ENCODE data around the gene SLC16A3. TPM values are rescaled to one million over a fixed set of nuclear protein-coding genes. Genes with fewer than 3 reads are reported as not detected.

SLC16A3 gene
- total and polyA plus RNA-seq, 10 of the 15 experiments (the other 5 are each of a cell fraction or from before 2014, with no cell fraction given): 0.10 to 46.5 (median 8.0) TPM

- H3K4me1 ChIP-seq (ENCODE audit: control insufficient read depth, insufficient read depth, low read length): peaks cover 68% of the 10 kb centered on the region
- BruUV-seq (replicated peaks): no TSS peak
- H3K4me2 ChIP-seq (ENCODE audit: control insufficient read depth, insufficient read depth): peak overlapping the region; percentile 30
- H3K9me3 ChIP-seq (replicated peaks; ENCODE audit: control insufficient read depth, insufficient read depth, low read length): no peaks in the 10 kb centered on the region
- peaks cover 40% of the 10 kb centered on the region for H3K79me2 ChIP-seq (ENCODE audit: control insufficient read depth, insufficient read depth, low read length)
- FAIRE-seq (no peak), ATAC-seq (no peak), DNase-seq (ENCODE audit: low read depth, low spot score) (no peak)
- ChIA-PET SMC1A (ENCODE audit: uncharacterized antibody, unreplicated experiment) (interaction anchor here (1.8 kb wide), 1 partner anchor 84 kb away, joined by 6 read pairs; no protein-coding TSS in a partner anchor), RAD21 (ENCODE audit: unreplicated experiment) (interaction anchor here (1.3 to 2.2 kb wide), 2 partner anchors 31 to 64 kb away, joined by 4 to 7 read pairs; no protein-coding TSS in a partner anchor), CTCF (interaction anchor here (0.7 to 2.9 kb wide), 5 partner anchors 34 to 101 kb away, joined by 3 to 15 read pairs (median 9); no protein-coding TSS in a partner anchor), POLR2A (interaction anchor here (1.3 kb wide), 1 partner anchor 60 kb away, joined by 3 read pairs; no protein-coding TSS in a partner anchor)
- H3K27ac ChIP-seq (ENCODE audit: control insufficient read depth, insufficient read depth): no peak overlapping the region
- TF ChIP-seq SREBF1 (IDR thresholded peaks at IDR 0.05; ENCODE audit: low read length) (no peak), ZNF207 (IDR thresholded peaks at IDR 0.05; ENCODE audit: borderline replicate concordance) (no peak), RB1 (IDR thresholded peaks at IDR 0.05; ENCODE audit: borderline replicate concordance) (no peak), CREM (IDR thresholded peaks at IDR 0.05; ENCODE audit: low read depth) (no peak), RUNX3 (IDR thresholded peaks at IDR 0.05; ENCODE audit: low read length) (no peak), ZBTB33 (IDR thresholded peaks at IDR 0.05) (peak; percentile 76), MYB (IDR thresholded peaks at IDR 0.05; ENCODE audit: borderline replicate concordance, low read depth, low read length) (no peak), SIX5 (IDR thresholded peaks at IDR 0.05; ENCODE audit: low read depth, low read length, severe bottlenecking) (no peak), POLR2A (IDR thresholded peaks at IDR 0.05; ENCODE audit: low read depth, low read length) (peak; percentile 29), DPF2 (IDR thresholded peaks at IDR 0.05) (no peak), ZBTB4 (CRISPR knock-in tag; IDR thresholded peaks at IDR 0.05) (no peak)
- TF ChIP-seq, protein P1, sequence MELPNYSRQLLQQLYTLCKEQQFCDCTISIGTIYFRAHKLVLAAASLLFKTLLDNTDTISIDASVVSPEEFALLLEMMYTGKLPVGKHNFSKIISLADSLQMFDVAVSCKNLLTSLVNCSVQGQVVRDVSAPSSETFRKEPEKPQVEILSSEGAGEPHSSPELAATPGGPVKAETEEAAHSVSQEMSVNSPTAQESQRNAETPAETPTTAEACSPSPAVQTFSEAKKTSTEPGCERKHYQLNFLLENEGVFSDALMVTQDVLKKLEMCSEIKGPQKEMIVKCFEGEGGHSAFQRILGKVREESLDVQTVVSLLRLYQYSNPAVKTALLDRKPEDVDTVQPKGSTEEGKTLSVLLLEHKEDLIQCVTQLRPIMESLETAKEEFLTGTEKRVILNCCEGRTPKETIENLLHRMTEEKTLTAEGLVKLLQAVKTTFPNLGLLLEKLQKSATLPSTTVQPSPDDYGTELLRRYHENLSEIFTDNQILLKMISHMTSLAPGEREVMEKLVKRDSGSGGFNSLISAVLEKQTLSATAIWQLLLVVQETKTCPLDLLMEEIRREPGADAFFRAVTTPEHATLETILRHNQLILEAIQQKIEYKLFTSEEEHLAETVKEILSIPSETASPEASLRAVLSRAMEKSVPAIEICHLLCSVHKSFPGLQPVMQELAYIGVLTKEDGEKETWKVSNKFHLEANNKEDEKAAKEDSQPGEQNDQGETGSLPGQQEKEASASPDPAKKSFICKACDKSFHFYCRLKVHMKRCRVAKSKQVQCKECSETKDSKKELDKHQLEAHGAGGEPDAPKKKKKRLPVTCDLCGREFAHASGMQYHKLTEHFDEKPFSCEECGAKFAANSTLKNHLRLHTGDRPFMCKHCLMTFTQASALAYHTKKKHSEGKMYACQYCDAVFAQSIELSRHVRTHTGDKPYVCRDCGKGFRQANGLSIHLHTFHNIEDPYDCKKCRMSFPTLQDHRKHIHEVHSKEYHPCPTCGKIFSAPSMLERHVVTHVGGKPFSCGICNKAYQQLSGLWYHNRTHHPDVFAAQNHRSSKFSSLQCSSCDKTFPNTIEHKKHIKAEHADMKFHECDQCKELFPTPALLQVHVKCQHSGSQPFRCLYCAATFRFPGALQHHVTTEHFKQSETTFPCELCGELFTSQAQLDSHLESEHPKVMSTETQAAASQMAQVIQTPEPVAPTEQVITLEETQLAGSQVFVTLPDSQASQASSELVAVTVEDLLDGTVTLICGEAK (IDR thresholded peaks at IDR 0.05; ENCODE audit: borderline replicate concordance): no peak; the same call in 1 of the 2 replicates
- TF ChIP-seq, protein P2, sequence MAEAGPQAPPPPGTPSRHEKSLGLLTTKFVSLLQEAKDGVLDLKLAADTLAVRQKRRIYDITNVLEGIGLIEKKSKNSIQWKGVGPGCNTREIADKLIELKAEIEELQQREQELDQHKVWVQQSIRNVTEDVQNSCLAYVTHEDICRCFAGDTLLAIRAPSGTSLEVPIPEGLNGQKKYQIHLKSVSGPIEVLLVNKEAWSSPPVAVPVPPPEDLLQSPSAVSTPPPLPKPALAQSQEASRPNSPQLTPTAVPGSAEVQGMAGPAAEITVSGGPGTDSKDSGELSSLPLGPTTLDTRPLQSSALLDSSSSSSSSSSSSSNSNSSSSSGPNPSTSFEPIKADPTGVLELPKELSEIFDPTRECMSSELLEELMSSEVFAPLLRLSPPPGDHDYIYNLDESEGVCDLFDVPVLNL (IDR thresholded peaks at IDR 0.05; ENCODE audit: low read depth, low read length): no peak
- peaks cover 4 to 27% of the 10 kb centered on the region in 2 experiments; a peak in 3 of 4 replicates for H3K36me3 ChIP-seq (ENCODE audit: control insufficient read depth in 2 of 2, insufficient read depth in 2 of 2, low read length in 1 of 2)
- no peak overlapping the region for H2AFZ ChIP-seq (ENCODE audit: control insufficient read depth, low read depth, low read length)
- intact Hi-C loops (cut with micrococcal nuclease; ENCODE audit: unreplicated experiment): no loop called here
- peaks cover 3% of the 10 kb centered on the region; the same call in 1 of the 2 replicates for H4K20me1 ChIP-seq (ENCODE audit: control insufficient read depth, insufficient read depth)
- no peaks in the 10 kb centered on the region for H3K27me3 ChIP-seq (replicated peaks in 1 of 2; ENCODE audit: control insufficient read depth in 2 of 2, insufficient read depth in 2 of 2, low read length in 1 of 2)
- no peak overlapping the region for H3K9ac ChIP-seq (ENCODE audit: control insufficient read depth, insufficient read depth, low read length)
- in situ Hi-C loops (cut with MboI): no loop called here
- WGBS (ENCODE audit: insufficient coverage, insufficient replicate concordance, low lambda C conversion rate, missing lambda C conversion rate): 94% methylated on average over 59 of the region's 59 CpGs
- no peak overlapping the region for H3K4me3 ChIP-seq
Measured at GRCh38 chr17:82237083-82237745, 8.4 kb downstream of the SLC16A3 start.
